GM21529 (cell line): ENCODE results near the gene TDP2.
"Not testable (repeated sequence)": the region's sequence is repeated elsewhere in the genome, so short reads cannot be mapped to it uniquely, and the experiment has no call there.

Source experiments
- ATAC-seq: cut with Tn5 transposase; IDR thresholded peaks from one replicate; pipeline ENCODE4 v1.9.1; 2021; ENCODE audit not compliant: unreplicated experiment

TDP2 gene

DNA sequence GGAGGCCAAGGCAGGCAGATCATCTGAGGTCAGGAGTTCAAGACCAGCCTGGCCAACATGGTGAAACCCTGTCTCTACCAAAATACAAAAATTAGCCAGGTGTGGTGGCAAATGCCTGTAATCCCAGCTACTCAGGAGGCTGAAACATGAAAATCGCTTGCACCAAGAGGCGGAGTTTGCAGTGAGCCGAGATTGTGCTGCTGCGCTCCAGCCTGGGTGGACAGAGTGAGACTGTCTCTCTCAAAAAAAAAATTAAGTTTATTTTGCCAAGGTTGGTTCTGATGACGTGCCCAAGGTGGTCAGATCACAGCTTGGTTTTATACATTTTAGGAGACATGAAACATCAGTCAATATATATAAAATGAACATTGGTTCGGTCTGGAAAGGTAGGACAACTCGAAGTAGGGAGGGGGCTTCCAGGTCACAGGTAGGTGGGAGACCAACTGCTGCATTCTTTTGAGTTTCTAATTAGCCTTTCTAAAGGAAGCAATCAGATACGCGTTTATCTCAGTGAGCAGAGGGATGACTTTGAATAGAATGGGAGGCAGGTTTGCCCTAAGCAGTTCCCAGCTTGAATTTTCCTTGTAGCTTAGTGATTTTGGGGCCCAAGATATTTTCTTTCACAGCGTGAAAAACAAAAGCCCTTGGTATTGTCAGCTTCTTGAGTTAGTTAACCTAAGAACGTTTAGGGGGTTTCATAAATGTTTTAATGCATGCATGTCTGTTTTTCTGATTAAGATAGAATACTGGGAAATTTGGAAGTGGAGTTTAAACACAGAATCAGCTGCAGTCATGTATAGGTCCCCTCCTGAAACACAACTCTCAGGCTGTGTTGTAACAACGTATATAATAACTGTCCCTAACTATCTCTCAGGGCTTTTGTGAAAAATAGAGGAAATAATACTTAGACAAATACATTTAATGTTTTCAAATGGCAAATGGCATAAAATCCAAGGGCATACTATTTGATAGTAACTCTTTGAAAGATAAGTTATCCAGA, 16.9 kb upstream of the TDP2 start:
- no peak for ATAC-seq

DNA sequence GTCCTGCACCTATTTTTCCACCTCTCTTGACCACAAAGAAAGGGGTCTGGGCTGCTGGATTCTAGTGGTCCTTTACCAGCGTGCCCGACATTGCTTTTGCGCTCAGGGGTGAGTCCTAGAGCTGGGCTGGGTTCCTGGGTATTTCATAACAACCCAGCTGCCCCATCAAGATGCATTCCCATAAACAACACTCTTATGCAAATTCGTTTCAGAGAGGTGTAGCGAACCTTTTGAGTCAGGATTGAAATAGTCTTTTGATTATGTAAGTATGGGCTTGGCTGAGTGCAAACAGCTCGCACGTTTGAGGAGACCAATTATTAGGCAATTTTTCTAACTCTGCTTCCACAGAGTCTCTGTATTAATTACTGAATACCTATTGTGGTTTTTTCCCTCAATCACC, 13.9 kb upstream of the TDP2 start:
- ATAC-seq: no peak

DNA sequence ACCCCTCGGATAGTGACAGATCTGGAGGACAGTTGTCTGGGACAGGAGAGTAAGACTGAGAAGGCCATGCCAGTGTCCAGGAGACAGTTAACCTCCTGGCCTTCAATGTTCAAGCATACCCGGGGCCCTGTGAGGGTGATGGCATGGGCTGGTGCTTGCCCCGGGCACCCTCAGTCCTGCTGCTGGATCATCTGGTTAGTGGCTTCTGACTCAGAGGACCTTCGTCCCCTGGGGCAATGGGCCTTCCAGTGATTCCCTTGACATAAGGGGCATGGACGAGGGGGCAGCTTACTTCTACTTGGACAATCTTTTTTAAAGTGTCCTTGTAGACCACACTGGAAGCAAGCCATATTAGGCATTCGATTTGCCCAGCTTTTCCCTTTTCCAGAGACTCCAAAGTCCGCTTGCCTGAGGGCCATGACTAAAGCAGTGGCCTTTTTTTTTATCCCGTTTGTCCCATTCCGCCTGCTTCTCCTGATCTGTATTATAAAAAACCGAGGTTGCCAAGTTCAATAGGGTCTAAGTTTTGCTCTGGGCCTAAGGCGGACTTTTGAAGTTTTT, 12.2 kb upstream of the TDP2 start:
- ATAC-seq: not testable (repeated sequence)

DNA sequence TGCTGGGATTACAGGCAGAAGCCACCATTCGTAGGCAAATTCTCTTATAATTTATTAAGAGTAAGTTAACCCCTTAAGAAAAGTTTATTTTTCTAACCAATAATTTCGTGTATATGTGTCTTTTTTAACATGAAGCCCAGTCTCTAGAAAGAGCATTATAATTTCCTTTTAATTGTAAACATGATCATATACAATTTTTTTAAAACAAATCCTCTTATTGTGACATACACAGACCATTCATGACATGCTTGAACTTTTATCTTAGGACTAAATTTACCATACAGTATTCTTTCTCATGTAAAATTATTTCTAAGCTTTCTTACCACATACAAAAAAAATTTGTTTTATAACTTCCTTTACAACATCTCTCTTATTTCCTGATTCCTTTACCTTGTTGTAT, 6.9 kb upstream of the TDP2 start:
- no peak for ATAC-seq

DNA sequence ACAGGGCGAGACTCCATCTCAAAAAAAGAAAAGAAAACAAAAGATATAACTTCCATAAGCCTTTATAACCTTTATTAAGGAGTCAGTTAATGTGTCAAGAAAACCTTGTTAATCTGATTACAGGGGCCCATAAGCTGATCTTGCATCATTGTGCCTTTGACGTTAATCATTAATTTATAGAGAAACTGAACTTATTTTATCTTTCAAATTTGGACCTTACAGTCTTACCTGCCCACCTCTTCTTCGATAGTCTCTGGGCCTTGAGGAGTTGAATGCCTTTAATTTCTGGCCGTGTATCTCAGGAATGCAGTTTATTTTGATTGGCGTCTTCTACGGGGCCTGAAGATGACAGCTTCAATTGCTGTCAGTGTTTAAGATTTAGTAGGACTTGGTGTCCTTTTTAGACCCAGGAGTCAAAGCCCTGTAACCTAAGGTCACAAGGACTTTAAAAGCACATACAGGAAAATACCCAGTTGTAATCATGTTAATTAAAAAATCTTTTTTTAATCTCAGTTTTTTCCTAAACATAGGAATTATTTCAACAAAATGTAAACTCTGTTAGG, 6.0 kb upstream of the TDP2 start:
- no peak for ATAC-seq

DNA sequence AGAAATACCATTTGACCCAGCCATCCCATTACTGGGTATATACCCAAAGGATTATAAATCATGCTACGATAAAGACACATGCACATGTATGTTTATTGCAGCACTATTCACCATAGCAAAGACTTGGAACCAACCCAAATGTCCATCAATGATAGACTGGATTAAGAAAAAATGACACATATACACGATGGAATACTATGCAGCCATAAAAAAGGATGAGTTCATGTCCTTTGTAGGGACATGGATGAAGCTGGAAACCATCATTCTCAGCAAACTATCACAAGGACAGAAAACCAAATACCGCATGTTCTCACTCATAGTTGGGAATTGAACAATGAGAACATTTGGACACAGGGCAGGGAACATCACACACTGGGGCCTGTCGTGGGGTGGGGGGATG, 4.4 kb upstream of the TDP2 start:
- ATAC-seq: not testable (repeated sequence)

DNA sequence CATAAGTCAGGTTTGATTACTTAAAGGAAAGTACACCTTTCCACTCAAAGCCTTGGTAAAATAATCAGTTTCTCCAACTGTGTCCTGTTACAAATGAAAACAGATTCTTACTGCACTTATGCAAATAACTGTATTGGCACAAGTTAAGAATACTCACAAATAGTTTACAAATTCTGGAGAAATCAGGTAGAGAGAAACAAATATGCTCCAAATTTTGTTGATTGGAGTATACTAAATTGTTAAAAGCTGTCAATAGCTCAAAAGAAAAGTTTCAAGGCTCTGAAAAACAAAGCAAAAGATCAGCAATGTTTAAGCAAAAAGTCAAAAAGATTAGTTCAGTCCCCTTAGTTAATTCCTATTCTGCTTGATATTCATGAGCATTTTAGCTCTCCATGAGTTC, 3.8 kb upstream of the TDP2 start:
- ATAC-seq: not testable (repeated sequence)

DNA sequence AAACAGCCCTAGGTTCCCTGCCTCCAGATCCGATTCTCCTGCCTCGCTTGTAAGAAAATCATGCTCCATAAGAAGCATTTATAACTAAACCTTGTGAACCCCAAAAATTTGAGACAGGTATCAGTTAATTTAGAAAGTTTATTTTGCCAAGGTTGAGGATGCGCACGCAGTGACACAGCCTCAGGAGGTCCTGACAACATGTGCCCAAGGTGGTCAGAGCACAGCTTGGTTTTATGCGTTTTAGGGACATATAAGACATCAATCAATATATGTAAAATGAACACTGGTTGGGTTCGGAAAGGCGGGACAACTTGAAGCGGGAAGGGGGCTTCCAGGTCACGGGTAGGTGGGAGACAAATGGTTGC, 2.3 kb upstream of the TDP2 start:
- no peak for ATAC-seq

DNA sequence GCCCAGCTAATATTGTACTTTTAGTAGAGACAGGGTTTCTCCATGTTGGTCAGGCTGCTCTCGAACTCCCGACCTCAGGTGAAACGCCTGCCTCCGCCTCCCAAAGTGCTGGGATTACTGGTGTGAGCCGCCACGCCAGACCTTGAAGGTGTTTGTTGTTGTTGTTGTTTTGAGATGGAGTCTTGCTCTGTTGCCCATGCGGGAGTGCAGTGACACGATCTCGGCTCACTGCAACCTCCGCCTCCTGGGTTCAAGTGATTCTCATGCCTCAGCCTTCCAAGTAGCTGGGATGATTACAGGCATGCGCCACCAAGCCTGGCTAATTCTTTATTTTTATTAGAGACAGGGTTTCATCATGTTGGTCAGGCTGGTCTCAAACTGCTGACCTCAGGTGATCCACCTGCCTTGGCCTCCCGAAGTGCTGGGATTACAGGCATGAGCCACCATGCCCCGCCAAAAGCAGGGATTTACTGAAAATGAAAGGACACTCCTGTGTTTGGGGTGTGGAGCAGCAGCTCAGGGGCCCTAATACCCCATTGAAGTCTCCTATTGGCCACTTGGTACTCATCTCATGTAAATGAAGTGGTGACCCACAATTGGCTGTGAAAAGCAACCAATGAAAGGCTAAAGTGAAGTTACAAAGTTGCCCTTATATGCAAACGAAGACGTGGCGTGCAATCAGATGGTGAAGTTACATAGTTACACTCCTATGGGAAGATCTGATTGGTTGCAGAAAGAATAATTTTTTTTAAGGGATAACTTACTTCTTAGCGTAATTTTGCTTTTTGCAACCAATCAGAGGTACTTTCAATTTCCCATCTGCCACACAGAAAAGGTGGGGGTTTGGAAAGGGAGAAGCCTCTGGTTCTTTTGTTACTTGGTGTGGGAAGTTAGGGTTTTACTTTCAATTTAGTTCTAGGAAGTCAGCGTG, 1.6 kb upstream of the TDP2 start:
- not testable (repeated sequence) for ATAC-seq

DNA sequence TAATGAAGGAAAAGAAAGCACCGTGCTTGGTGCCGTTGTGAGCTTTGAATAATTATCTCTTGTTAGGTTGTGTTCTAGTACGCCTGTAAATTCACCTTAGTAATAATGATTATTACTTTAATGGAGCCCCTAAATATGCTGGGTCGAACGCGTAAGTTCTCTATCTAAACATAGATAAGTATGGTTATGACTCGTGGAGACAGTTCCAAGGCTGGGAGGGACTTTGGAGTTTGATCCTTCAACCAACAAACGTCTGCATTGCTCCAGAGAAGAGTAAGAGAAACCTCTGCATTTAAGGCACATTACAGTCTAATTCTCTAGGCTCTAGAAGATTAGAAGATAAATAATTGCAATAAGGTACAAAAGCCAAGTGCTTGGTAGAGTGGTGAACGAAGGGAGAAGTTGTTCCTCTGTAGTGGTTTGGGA, 692 bp upstream of the TDP2 start:
- ATAC-seq: peak; percentile 1

DNA sequence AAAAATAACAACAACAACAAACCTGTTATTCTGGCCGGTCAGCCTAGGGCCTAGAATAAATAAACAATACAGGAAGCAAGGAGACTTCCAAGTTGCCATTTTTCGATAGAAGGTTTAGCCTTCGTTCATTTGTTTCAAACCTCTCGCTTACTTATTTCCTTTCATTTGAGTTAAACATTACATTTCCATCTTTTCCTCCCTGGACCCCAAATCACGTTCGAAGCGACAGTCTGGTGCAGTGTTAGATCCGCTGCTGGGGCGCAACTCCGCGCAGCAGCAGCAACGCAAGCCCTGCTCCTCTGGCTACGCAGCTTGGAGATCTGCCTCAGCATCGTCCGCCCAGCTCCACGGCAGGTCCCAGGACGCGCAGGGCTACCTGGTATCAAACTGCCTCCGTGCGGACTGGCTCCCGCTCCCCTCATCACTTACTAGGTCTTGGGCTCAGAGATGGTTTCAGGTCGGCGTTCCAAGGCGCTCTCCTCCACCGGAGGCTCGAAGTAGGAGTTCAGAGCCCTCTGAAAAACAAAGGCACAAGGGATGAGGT, 530 bp downstream of the TDP2 start:
- ATAC-seq: peak; percentile 39

DNA sequence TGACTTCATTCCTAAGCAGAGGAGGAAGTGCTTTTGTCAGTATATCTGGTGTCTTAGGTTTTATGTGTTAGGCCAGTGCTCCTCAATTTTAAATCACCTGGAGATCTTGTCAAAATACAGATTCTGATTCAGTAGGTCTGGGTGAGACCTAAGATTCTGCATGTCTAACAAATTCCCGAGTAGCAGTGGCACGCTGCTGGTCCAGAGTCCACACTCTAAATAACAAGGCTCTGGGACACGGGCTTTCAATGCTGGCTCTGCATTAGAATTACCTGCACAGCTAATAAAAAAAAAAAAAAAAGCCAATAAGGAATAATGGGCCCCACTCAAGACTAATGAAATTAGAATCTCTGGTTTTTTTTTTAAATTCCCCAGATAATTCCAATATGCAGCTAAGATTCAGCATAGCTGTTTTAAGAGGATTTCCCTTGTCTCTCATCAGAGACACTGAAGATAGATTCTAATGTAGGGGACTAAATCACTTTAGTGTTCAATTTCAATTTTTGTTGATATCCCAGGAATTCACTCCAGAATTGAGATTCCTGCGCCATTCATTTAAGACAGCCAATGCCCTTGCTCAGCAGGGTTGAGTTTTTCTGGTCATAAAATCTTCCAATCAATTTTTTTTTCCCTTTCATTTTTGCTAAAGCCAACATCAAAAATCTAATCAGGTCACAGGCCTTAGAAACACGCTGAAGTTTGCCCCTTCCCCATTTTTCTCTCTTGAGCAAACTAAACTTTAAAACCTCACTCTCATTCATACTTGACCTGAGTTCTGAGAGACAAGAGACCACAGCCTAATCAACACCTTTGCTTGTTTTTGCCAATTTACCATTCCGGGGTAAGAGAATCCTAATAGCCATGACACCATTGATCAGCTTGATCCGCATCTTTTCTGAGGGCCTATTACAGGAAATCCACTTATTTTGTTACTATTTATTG, 2.4 kb downstream of the TDP2 start:
- ATAC-seq: no peak

DNA sequence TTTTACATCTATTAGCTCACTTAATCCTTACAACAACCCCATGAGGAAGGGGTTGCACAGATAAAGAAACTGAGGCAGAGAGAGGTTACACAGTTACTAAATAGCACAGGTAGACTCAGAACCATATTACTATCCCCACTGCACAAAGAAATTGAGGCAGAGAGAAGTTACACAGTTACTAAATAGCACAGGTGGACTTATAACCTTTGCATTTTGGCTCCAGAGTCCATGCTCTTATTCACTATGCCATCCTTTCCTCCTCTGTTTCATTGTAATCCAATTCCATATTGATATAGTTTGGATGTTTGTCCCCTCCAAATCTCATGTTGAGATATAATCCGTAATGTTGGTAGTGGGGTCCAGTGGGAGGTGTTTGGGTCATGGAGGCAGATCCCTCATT, 3.5 kb downstream of the TDP2 start:
- no peak for ATAC-seq

DNA sequence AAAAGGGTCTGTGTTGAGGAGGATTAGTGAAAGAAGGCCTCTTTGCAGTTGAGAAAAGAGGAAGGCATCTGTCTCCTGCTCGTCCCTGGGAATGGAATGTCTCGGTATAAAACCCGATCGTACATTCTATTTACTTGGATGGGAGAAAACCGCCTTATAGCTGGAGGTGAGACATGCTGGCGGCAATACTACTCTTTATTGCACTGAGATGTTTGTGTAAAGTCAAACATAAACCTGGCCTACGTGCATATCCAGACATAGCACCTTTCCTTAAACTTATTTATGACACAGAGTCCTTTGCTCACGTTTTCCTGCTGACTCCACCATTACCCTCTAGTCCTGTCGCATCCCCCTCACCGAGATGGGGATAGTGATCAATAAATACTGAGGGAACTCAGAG, 4.5 kb downstream of the TDP2 start:
- no peak for ATAC-seq

DNA sequence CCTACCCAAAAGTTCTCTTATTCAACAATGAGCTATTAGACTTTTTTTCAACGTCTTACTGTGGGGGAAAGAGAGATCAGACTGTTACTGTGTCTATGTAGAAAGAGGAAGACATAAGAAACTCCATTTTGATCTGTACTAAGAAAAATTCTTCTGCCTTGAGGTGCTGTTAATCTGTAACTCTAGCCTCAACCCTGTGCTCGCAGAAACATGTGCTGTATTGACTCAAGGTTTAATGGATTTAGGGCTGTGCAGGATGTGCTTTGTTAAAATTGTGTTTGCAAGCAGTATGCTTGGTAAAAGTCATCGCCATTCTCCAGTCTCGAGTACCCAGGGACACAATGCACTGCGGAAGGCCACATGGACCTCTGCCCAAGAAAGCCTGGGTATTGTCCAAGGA, 4.9 kb downstream of the TDP2 start:
- not testable (repeated sequence) for ATAC-seq

DNA sequence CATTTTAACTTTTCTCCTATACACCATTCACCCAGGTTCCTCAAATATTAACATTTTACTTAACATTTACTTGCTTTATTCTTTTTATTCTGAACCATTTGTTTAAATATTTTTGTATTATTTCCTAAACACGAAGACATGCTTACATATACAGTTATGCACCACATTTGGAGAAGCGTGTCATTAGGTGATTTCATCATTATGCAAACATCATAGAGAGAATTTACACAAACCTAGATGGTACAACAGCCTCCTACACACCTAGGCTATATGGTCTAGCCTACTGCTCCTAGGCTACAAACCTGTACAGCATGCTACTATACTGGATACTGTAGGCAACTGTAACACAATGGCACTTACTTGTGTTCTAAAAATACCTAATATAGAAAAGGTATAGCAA, 6.6 kb downstream of the TDP2 start:
- ATAC-seq: no peak

DNA sequence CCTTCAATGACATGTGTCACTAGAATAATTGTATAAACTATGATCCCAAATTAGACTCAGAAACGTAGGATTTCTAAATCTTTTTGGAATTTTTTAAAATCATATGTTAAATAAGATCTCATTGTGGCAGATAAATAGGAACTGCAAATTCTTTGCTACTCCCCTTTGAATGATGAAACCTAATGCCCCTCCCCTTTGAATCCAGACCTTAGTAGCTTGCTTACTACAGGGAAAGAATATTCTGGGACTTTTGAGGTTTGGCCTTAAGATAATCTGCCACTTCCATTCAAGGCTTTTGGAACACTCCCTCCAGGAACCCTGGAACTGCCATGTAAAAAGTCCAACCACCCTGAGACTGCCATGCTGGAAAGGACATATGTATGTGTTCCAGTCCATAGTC, 7.1 kb downstream of the TDP2 start:
- no peak for ATAC-seq

DNA sequence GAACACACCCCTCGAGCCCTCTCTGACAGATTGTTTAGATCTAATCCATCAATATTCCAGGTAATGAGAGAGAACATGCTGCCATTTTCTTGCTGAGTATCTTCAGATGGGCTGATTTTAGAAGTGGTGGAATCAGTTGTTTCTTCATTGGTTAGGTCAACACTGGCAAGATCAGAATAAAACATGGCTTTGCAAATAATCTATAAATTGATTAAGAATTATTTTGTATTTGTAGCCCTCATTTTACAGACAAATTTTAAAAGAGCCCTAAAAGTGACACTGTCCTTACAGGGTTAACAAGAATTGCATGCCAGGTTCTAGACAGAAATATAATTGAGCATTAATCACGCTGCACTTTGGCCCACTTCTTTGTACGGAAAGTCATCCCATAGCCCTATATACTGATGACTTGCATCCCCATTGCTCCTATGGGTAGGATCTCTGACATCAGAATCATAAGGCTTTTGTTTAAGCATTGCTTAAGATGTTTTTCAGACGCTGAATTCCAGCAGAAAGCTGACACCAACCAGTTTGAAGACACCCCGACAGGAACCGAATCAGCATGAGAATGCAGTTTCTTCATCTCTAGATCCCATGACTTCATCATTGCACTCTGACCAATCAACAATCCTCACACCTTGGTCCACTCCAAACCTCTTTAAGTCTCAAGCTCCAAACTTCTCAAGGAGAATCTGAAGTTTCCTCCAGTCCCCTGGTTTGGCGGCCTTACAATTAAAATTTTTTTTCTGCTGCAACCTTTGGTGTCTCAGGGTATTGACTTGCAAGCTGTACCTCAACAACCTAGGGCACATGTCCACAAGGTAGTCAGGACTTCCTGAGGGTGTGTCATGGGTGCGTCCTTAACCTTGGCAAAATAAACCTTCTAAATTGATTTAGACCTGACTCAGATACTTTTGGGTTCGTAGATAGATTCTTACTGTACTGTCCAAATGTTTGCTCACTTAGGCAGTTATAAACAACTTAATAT, 7.8 kb downstream of the TDP2 start:
- no peak for ATAC-seq

DNA sequence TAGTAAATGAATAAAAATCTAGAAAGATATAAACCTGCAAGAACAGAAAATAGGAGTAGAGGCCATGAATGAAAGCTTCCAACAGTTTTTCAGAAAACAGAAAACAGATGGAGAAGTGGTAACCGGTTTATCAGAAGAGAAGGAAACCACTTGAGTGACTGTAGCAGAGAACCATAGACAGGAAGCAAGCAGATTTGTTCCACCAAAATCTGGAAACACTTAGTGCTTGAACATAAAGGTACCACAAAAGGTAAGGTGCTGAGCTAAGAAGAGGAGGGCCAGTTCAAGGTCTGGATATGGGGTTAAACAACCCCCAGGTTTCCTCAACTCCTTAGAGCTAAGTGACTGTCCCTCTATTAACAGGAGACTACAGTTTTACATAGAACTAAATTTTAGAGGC, 11.5 kb downstream of the TDP2 start:
- ATAC-seq: no peak
